ENCODE data around the gene RELB. TPM values are rescaled to one million over a fixed set of nuclear protein-coding genes. Genes with fewer than 3 reads are reported as not detected.

The RELB gene
- total and polyA plus RNA-seq, 2 donors (not counting 1 experiment from before 2014, with no cell fraction given), result 2.3 to 11.7 TPM

DNA sequence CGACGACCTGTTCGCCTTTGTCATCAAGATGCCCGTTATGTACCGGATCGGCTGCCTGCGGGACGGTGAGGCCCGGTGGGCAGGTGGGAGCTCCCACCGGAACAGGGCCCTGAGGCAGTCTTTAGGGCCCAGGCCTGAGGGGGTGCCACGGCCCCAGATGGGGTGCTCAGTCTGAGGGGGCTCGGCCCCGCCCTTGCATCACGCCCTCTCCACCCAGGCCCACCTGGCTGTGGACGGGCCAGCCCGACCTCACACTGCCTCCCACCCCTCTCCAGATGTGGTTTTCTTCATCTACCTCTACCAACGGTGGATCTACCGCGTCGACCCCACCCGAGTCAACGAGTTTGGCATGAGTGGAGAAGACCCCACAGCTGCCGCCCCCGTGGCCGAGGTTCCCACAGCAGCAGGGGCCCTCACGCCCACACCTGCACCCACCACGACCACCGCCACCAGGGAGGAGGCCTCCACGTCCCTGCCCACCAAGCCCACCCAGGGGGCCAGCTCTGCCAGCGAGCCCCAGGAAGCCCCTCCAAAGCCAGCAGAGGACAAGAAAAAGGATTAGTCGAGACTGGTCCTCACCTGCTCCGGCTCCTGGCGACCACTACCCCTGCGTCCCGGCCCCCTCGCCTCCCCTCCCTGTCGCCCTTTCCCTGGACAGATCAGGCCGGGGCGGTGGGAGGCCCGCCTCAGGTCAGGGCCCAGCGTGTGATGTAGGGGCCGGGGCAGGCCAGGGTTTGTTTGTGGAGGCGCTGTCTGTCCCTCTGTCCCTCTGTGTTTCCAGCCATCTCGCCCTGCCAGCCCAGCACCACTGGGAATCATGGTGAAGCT is 8.7 kb upstream of the RELB start:
- H3K4me3 ChIP-seq (replicated peaks in 1 of 4; ENCODE audit: control extremely low read depth in 1 of 4, insufficient read depth in 1 of 4, low read depth in 3 of 4, low read length in 4 of 4), result no peak overlapping the region
- H3K9me3 ChIP-seq (ENCODE audit: control insufficient read depth, insufficient read depth, low read depth, low read length), result no peaks in the 10 kb centered on the region
- H3K27ac ChIP-seq (ENCODE audit: insufficient read depth, low read length), result no peak overlapping the region
- H3K4me1 ChIP-seq (ENCODE audit: control insufficient read depth, extremely low read depth, insufficient read depth, low read length), result no peaks in the 10 kb centered on the region
- no peak overlapping the region for H3K4me2 ChIP-seq (ENCODE audit: extremely low read depth, insufficient read depth, low read length)
- no peak for DNase-seq (ENCODE audit: low read depth in 2 of 2)
- TF ChIP-seq, protein P1, sequence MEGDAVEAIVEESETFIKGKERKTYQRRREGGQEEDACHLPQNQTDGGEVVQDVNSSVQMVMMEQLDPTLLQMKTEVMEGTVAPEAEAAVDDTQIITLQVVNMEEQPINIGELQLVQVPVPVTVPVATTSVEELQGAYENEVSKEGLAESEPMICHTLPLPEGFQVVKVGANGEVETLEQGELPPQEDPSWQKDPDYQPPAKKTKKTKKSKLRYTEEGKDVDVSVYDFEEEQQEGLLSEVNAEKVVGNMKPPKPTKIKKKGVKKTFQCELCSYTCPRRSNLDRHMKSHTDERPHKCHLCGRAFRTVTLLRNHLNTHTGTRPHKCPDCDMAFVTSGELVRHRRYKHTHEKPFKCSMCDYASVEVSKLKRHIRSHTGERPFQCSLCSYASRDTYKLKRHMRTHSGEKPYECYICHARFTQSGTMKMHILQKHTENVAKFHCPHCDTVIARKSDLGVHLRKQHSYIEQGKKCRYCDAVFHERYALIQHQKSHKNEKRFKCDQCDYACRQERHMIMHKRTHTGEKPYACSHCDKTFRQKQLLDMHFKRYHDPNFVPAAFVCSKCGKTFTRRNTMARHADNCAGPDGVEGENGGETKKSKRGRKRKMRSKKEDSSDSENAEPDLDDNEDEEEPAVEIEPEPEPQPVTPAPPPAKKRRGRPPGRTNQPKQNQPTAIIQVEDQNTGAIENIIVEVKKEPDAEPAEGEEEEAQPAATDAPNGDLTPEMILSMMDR (conservative IDR thresholded peaks at IDR 0.05 in 1 of 2, IDR thresholded peaks at IDR 0.05 in 1 of 2; ENCODE audit: low read depth in 1 of 2, low read length in 2 of 2), result no peak
- TF ChIP-seq EZH2 (IDR thresholded peaks at IDR 0.05; ENCODE audit: low read length, missing control alignments), result no peak
- H3K27me3 ChIP-seq (ENCODE audit: control insufficient read depth, insufficient read depth, low read length), result no peaks in the 10 kb centered on the region
- no peak overlapping the region for H2AFZ ChIP-seq (ENCODE audit: low read length)
- H3K9ac ChIP-seq (ENCODE audit: insufficient read depth, low read length), result no peak overlapping the region
- H3K36me3 ChIP-seq (ENCODE audit: control insufficient read depth, insufficient read depth, low read length), result peaks cover 20% of the 10 kb centered on the region
- no peaks in the 10 kb centered on the region for H4K20me1 ChIP-seq (ENCODE audit: control insufficient read depth, extremely low read depth, insufficient read depth, low read length)
- H3K79me2 ChIP-seq (ENCODE audit: control insufficient read depth, insufficient read depth, low read length), result no peaks in the 10 kb centered on the region

GRCh38 chr19:44993526-44993925 is 7.7 kb upstream of the RELB start:
- Histone ChIP-seq H3K27ac (ENCODE audit: insufficient read depth, low read length) (no peak overlapping the region), H3K4me3 (replicated peaks in 1 of 4; ENCODE audit: control extremely low read depth in 1 of 4, insufficient read depth in 1 of 4, low read depth in 3 of 4, low read length in 4 of 4) (no peak overlapping the region), H2AFZ (ENCODE audit: low read length) (no peak overlapping the region), H3K4me1 (ENCODE audit: control insufficient read depth, extremely low read depth, insufficient read depth, low read length) (no peaks in the 10 kb centered on the region), H3K9me3 (ENCODE audit: control insufficient read depth, insufficient read depth, low read depth, low read length) (no peaks in the 10 kb centered on the region), H3K79me2 (ENCODE audit: control insufficient read depth, insufficient read depth, low read length) (no peaks in the 10 kb centered on the region), H4K20me1 (ENCODE audit: control insufficient read depth, extremely low read depth, insufficient read depth, low read length) (no peaks in the 10 kb centered on the region), H3K9ac (ENCODE audit: insufficient read depth, low read length) (no peak overlapping the region), H3K27me3 (ENCODE audit: control insufficient read depth, insufficient read depth, low read length) (no peaks in the 10 kb centered on the region), H3K4me2 (ENCODE audit: extremely low read depth, insufficient read depth, low read length) (no peak overlapping the region), H3K36me3 (ENCODE audit: control insufficient read depth, insufficient read depth, low read length) (peaks cover 14% of the 10 kb centered on the region)
- TF ChIP-seq EZH2 (IDR thresholded peaks at IDR 0.05; ENCODE audit: low read length, missing control alignments), result no peak
- TF ChIP-seq, protein P1 (conservative IDR thresholded peaks at IDR 0.05 in 1 of 2, IDR thresholded peaks at IDR 0.05 in 1 of 2; ENCODE audit: low read depth in 1 of 2, low read length in 2 of 2), result no peak
- no peak for DNase-seq (ENCODE audit: low read depth in 2 of 2)

GRCh38 chr19:44993926-44994537 is 7.2 kb upstream of the RELB start:
- no peak overlapping the region for H2AFZ ChIP-seq (ENCODE audit: low read length)
- H3K4me3 ChIP-seq (replicated peaks in 1 of 4; ENCODE audit: control extremely low read depth in 1 of 4, insufficient read depth in 1 of 4, low read depth in 3 of 4, low read length in 4 of 4), result no peak overlapping the region
- no peak overlapping the region for H3K9ac ChIP-seq (ENCODE audit: insufficient read depth, low read length)
- H3K4me2 ChIP-seq (ENCODE audit: extremely low read depth, insufficient read depth, low read length), result no peak overlapping the region
- H3K4me1 ChIP-seq (ENCODE audit: control insufficient read depth, extremely low read depth, insufficient read depth, low read length), result no peaks in the 10 kb centered on the region
- H3K27ac ChIP-seq (ENCODE audit: insufficient read depth, low read length), result no peak overlapping the region
- no peaks in the 10 kb centered on the region for H4K20me1 ChIP-seq (ENCODE audit: control insufficient read depth, extremely low read depth, insufficient read depth, low read length)
- H3K36me3 ChIP-seq (ENCODE audit: control insufficient read depth, insufficient read depth, low read length), result peaks cover 14% of the 10 kb centered on the region
- H3K79me2 ChIP-seq (ENCODE audit: control insufficient read depth, insufficient read depth, low read length), result no peaks in the 10 kb centered on the region
- no peak for DNase-seq (ENCODE audit: low read depth in 2 of 2)
- H3K9me3 ChIP-seq (ENCODE audit: control insufficient read depth, insufficient read depth, low read depth, low read length), result no peaks in the 10 kb centered on the region
- no peaks in the 10 kb centered on the region for H3K27me3 ChIP-seq (ENCODE audit: control insufficient read depth, insufficient read depth, low read length)
- TF ChIP-seq, protein P1 (conservative IDR thresholded peaks at IDR 0.05 in 1 of 2, IDR thresholded peaks at IDR 0.05 in 1 of 2; ENCODE audit: low read depth in 1 of 2, low read length in 2 of 2), result no peak
- TF ChIP-seq EZH2 (IDR thresholded peaks at IDR 0.05; ENCODE audit: low read length, missing control alignments), result no peak
